ENCODE measurements around the gene CLSTN2.

The CLSTN2 gene

GRCh38 chr3:140585828-140586227 is 650.8 kb downstream of the CLSTN2 start:
- DNase-seq (ENCODE audit: low read depth, low spot score): no peak

- no peak for DNase-seq (ENCODE audit: low read depth, low spot score)
These were observed 651.3 kb downstream of the CLSTN2 start for GRCh38 chr3:140586311-140586710.

- DNase-seq (ENCODE audit: low read depth, low spot score): no peak
These were observed 653.6 kb downstream of the CLSTN2 start for GRCh38 chr3:140588558-140588957.

GRCh38 chr3:140593766-140594165 is 658.8 kb downstream of the CLSTN2 start:
- DNase-seq (ENCODE audit: low read depth, low spot score): no peak

GRCh38 chr3:140595295-140595694 is 660.3 kb downstream of the CLSTN2 start:
- DNase-seq (ENCODE audit: low read depth, low spot score): no peak

GRCh38 chr3:140597364-140597763 is 662.4 kb downstream of the CLSTN2 start:
- no peak for DNase-seq (ENCODE audit: low read depth, low spot score)

- no peak for DNase-seq (ENCODE audit: low read depth, low spot score)
These were observed 662.8 kb downstream of the CLSTN2 start for GRCh38 chr3:140597792-140598191.

GRCh38 chr3:140599009-140599408 is 664.0 kb downstream of the CLSTN2 start:
- DNase-seq (ENCODE audit: low read depth, low spot score): no peak

- no peak for DNase-seq (ENCODE audit: low read depth, low spot score)
These were observed 664.5 kb downstream of the CLSTN2 start for GRCh38 chr3:140599496-140599895.

GRCh38 chr3:140601881-140602280 is 666.9 kb downstream of the CLSTN2 start:
- DNase-seq (ENCODE audit: low read depth, low spot score): no peak

GRCh38 chr3:140602781-140603180 is 667.8 kb downstream of the CLSTN2 start:
- DNase-seq (ENCODE audit: low read depth, low spot score): no peak

- no peak for DNase-seq (ENCODE audit: low read depth, low spot score)
These were observed 668.8 kb downstream of the CLSTN2 start for GRCh38 chr3:140603766-140604165.

- no peak for DNase-seq (ENCODE audit: low read depth, low spot score)
These were observed 675.6 kb downstream of the CLSTN2 start for GRCh38 chr3:140610544-140610943.

- DNase-seq (ENCODE audit: low read depth, low spot score): no peak
These were observed 679.0 kb downstream of the CLSTN2 start for GRCh38 chr3:140614001-140614400.

GRCh38 chr3:140617135-140617534 is 682.1 kb downstream of the CLSTN2 start:
- no peak for DNase-seq (ENCODE audit: low read depth, low spot score)

- DNase-seq (ENCODE audit: low read depth, low spot score): no peak
These were observed 691.9 kb downstream of the CLSTN2 start for GRCh38 chr3:140626856-140627255.
